B cell (primary cell): ENCODE results near the gene CREBBP. TPM values are rescaled to one million over a fixed set of nuclear protein-coding genes. Genes with fewer than 3 reads are reported as not detected.
A peak's percentile ranks its signal among the peaks of the same experiment; 100 is the strongest.

Source experiments
- ATAC-seq: fragments of 200-7000 bp; cut with Tn5 transposase; one replicate; pipeline ENCODE4 v1.10.0; 2021; ENCODE audit warnings: low read depth, mild to moderate bottlenecking, moderate number of reproducible peaks, moderate library complexity
- CTCF ChIA-PET: fragments of 350-600 bp; sonication (Branson Sonifier 250); formaldehyde crosslinking; loops from one replicate; lab custom pipeline; 2021; ENCODE audit warnings: antibody characterized with exemption, inconsistent platforms; lab: Charles Lee
- POLR2A ChIA-PET: fragments of 350-600 bp; sonication (Branson Sonifier 250); formaldehyde crosslinking; loops from one replicate; lab custom pipeline; 2021; ENCODE audit warnings: antibody characterized with exemption; lab: Charles Lee
- DNase-seq: peaks from one replicate; pipeline ENCODE4 v3.0.0; 2013
- H2AFZ ChIP-seq: 2 replicates; pipeline ENCODE4 v1.6.1; 2012; ENCODE audit warnings: mild to moderate bottlenecking, low read depth, low read length; ENCODE audit not compliant: insufficient read depth, poor library complexity, severe bottlenecking
- H3K27ac ChIP-seq, 2 donors: 1 replicate in 1 of 2; 2 replicates in 1 of 2; pipeline ENCODE4 v1.5.1; 2012 to 2013; ENCODE audit warnings: low read length in 2 of 2, mild to moderate bottlenecking in 2 of 2, moderate library complexity in 1 of 2
- H3K27me3 ChIP-seq, 4 experiments: fragments of 200-600 bp in 1 of 4; sonication (generic) in 1 of 4; replicated peaks in 1 of 4; 1 replicate in 2 of 4; 2 replicates in 2 of 4; pipeline versions ENCODE4 v1.6.1 to v1.7.0; 2013 to 2016; ENCODE audit warnings: low read length in 3 of 4, mild to moderate bottlenecking in 2 of 4, mixed read lengths in 1 of 4, moderate library complexity in 1 of 4; ENCODE audit not compliant: insufficient read depth in 4 of 4, control insufficient read depth in 3 of 4; ENCODE audit errors: control extremely low read depth in 1 of 4
- H3K36me3 ChIP-seq, 2 experiments: replicated peaks in 1 of 2; 1 replicate in 1 of 2; 2 replicates in 1 of 2; pipeline versions ENCODE4 v1.6.1 to v1.7.1; 2013; ENCODE audit warnings: low read length in 1 of 2; ENCODE audit not compliant: insufficient read depth in 2 of 2, control insufficient read depth in 1 of 2; ENCODE audit errors: control extremely low read depth in 1 of 2, extremely low read depth in 1 of 2
- H3K4me1 ChIP-seq, 2 donors: fragments of 200-600 bp in 1 of 2; sonication (generic) in 1 of 2; 1 replicate in 1 of 2; 2 replicates in 1 of 2; pipeline versions ENCODE4 v1.5.1 to v1.6.1; 2013 to 2017; ENCODE audit warnings: low read length in 2 of 2; ENCODE audit not compliant: control insufficient read depth in 2 of 2, insufficient read depth in 2 of 2
- H3K4me2 ChIP-seq: replicated peaks from 2 replicates; pipeline ENCODE3; 2012; ENCODE audit warnings: mild to moderate bottlenecking, low read depth, low read length; ENCODE audit not compliant: poor library complexity, severe bottlenecking
- H3K4me3 ChIP-seq, 5 experiments: fragments of 200-600 bp in 1 of 5; sonication (generic) in 1 of 5; 1 replicate in 3 of 5; 2 replicates in 2 of 5; pipeline versions ENCODE4 v1.5.1 to v1.7.0; 2011 to 2016; ENCODE audit warnings: low read length in 4 of 5, mild to moderate bottlenecking in 4 of 5, low read depth in 2 of 5, control low read depth in 1 of 5, moderate library complexity in 1 of 5; ENCODE audit not compliant: insufficient read depth in 1 of 5; ENCODE audit errors: control extremely low read depth in 1 of 5, extremely low read depth in 1 of 5
- H3K79me2 ChIP-seq: fragments of 200-600 bp; sonication (generic); one replicate; pipeline ENCODE4 v1.6.0; 2016; ENCODE audit warnings: low read length; ENCODE audit not compliant: control insufficient read depth, insufficient read depth
- H3K9ac ChIP-seq: fragments of 200-600 bp; sonication (generic); 2 replicates; pipeline ENCODE4 v1.6.1; 2017; ENCODE audit warnings: mild to moderate bottlenecking, low read length, moderate library complexity
- H3K9me3 ChIP-seq, 3 donors: one replicate each; pipeline versions ENCODE4 v1.6.1 to v1.7.1; 2013; ENCODE audit warnings: low read length in 2 of 3; ENCODE audit not compliant: control insufficient read depth in 2 of 3, insufficient read depth in 1 of 3; ENCODE audit errors: control extremely low read depth in 1 of 3
- H4K20me1 ChIP-seq: 2 replicates; pipeline ENCODE4 v1.6.0; 2012; ENCODE audit warnings: mild to moderate bottlenecking, low read length; ENCODE audit not compliant: insufficient read depth, control insufficient read depth, poor library complexity, severe bottlenecking
- H3K27ac Mint-ChIP-seq: one replicate; pipeline ENCODE4 v1.8.0; 2021; ENCODE audit warnings: mixed read lengths
- H3K27me3 Mint-ChIP-seq: one replicate; pipeline ENCODE4 v1.8.0; 2021; ENCODE audit warnings: mixed read lengths
- H3K4me1 Mint-ChIP-seq: one replicate; pipeline ENCODE4 v1.8.0; 2021; ENCODE audit warnings: mixed read lengths
- H3K4me3 Mint-ChIP-seq: one replicate; pipeline ENCODE4 v1.8.0; 2021; ENCODE audit warnings: mixed read lengths
- H3K9me3 Mint-ChIP-seq: one replicate; pipeline ENCODE4 v1.8.0; 2022; ENCODE audit warnings: mixed read lengths; ENCODE audit not compliant: insufficient read depth
- CTCF ChIP-seq: fragments of 200-600 bp; IDR thresholded peaks from one replicate; pipeline ENCODE4 v1.8.0; 2022; ENCODE audit warnings: antibody characterized with exemption, mild to moderate bottlenecking
- EZH2 ChIP-seq: IDR thresholded peaks from 2 replicates; pipeline ENCODE4 v1.6.1; 2012; ENCODE audit warnings: borderline replicate concordance, low read depth, mild to moderate bottlenecking, moderate library complexity, low read length; ENCODE audit not compliant: insufficient read depth, poor library complexity, severe bottlenecking
- WGBS: methylation state at CpG from one replicate; pipeline ENCODE4 v1.1.5; 2013; ENCODE audit warnings: missing lambda C conversion rate; ENCODE audit not compliant: insufficient coverage; 5-methylcytosine and 5-hydroxymethylcytosine counted together
- intact Hi-C: fragments of 100-400 bp; cut with micrococcal nuclease; formaldehyde crosslinking; loops from one replicate; pipeline ENCODE4 v1.10.0; 2022
- polyA plus RNA-seq: library from polyadenylated mRNA; depleted of rRNA; stranded (reverse); fragments of >200 nt; gene quantifications from 2 replicates; pipeline ENCODE4 v1.2.3, GENCODE V29; 2012
- total RNA-seq, 2 donors: library from RNA; stranded (reverse); fragments of 120-200 nt in 1 of 2; gene quantifications; 1 replicate in 1 of 2; 2 replicates in 1 of 2; pipeline versions ENCODE4 v1.2.3 to v1.2.4, GENCODE V29; 2013 to 2022

CREBBP gene
- total and polyA plus RNA-seq, 2 donors (not counting 1 experiment from before 2014, with no cell fraction given) = 27.6 to 206 TPM

GRCh38 chr16:3804426-3805016 is 76.0 kb downstream of the CREBBP start:
- Histone ChIP-seq H3K9ac (no peak overlapping the region), H3K27me3 (no peaks in the 10 kb centered on the region), H2AFZ (no peak overlapping the region), H3K79me2 (peaks cover 98% of the 10 kb centered on the region), H3K36me3 (peaks cover 0 to 44% of the 10 kb centered on the region in 2 experiments), H3K4me2 (no peak overlapping the region), H3K27ac (peak overlapping the region in 1 of 2 donors; percentile 40), H4K20me1 (peaks cover 87% of the 10 kb centered on the region), H3K4me1 (peaks cover 27 to 38% of the 10 kb centered on the region in 2 donors), H3K4me3 (no peak overlapping the region), H3K9me3 (no peaks in the 10 kb centered on the region)
- POLR2A ChIA-PET = no interaction called here
- H3K4me3 Mint-ChIP-seq = no peak overlapping the region
- no peak for ATAC-seq
- TF ChIP-seq CTCF (no peak), EZH2 (no peak)
- no peaks in the 10 kb centered on the region for H3K9me3 Mint-ChIP-seq
- no peak for DNase-seq
- no peaks in the 10 kb centered on the region for H3K27me3 Mint-ChIP-seq
- H3K4me1 Mint-ChIP-seq = peaks cover 85% of the 10 kb centered on the region
- H3K27ac Mint-ChIP-seq = no peak overlapping the region
- CTCF ChIA-PET = interaction anchor here (1.5 kb wide), 1 partner anchor 135 kb away, joined by 3 read pairs; no protein-coding TSS in a partner anchor
- 88% methylated on average over 1 of the region's 7 CpGs for WGBS
- intact Hi-C loops = no loop called here

- Histone ChIP-seq H3K27ac (peak overlapping the region in 1 of 2 donors; percentile 74), H3K4me1 (peaks cover 50 to 52% of the 10 kb centered on the region in 2 donors), H3K27me3 (no peaks in the 10 kb centered on the region), H3K79me2 (peaks cover 98% of the 10 kb centered on the region), H3K9ac (no peak overlapping the region), H3K36me3 (peaks cover 0 to 13% of the 10 kb centered on the region in 2 experiments), H3K4me3 (no peak overlapping the region), H2AFZ (no peak overlapping the region), H4K20me1 (peaks cover 78% of the 10 kb centered on the region), H3K4me2 (no peak overlapping the region), H3K9me3 (no peaks in the 10 kb centered on the region)
- ATAC-seq (no peak), DNase-seq (no peak)
- intact Hi-C loops = no loop called here
- Mint-ChIP-seq H3K27me3 (no peaks in the 10 kb centered on the region), H3K4me3 (no peak overlapping the region), H3K4me1 (peaks cover 85% of the 10 kb centered on the region), H3K27ac (peak overlapping the region; percentile 59), H3K9me3 (no peaks in the 10 kb centered on the region)
- ChIA-PET CTCF (no interaction called here), POLR2A (no interaction called here)
- 71% methylated on average over 2 of the region's 4 CpGs for WGBS
- TF ChIP-seq CTCF (no peak), EZH2 (no peak)
These were observed 79.8 kb downstream of the CREBBP start for GRCh38 chr16:3800477-3801270.
